ENCODE data around the gene IGF1R.

Gene IGF1R

DNA sequence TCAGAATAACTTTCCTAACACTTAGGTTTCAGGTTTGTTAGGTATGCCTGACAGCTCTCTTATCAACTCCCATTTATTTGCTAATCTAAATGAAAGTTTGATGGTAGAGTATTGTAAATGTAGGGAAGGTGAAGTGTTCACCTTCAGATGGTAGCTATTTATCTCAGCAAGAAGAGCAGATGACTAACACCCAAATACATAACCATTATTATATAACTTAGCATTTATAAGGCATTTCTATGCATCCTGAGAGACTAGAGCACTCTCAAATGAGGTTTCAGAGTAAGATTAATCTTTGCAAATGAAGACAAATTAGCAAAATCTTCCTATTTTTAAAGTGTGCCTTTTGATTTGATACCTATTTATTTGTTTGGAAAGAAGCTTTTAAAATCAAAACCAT is 143.8 kb downstream of the IGF1R start:
- no peak overlapping the region for H3K4me3 ChIP-seq (ENCODE audit: low read depth, low read length)

DNA sequence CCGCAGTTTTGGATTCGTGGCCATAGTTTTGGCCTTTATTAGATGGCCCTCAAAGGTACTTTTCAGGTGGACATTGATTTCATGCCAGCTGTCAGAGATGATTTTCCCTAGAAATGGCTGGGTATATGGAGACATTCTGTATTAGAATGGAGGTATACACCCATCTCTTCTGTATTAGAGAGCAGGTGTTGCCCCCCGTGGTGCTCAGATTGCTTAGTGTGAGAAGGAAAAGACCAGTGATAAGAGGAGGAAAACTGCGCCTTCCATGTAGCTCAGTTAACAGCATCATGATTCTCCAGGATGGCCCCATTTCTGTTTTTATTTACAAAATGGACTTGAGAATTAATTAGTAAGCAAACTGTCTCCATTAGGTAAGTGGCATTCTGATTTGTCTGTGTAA is 145.9 kb downstream of the IGF1R start:
- H3K4me3 ChIP-seq (ENCODE audit: low read depth, low read length) = no peak overlapping the region

DNA sequence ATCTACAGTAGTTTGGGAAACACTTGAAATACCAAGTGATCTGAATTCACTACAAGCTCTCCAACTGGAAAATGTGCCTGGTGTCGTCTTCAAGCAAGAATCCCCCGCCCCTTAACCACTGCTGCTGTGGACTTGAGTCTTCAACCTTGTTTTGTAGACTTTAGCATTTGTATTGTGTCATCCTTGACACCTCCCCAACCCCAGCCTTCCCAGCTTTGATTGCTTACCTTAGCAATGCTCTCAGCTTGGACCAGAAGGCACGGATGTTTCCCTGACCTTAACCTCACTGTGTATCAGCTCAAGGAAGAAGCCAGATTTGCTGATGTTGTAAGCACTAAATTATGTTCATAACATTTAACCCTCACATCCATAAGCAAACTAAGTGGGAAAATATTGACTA is 146.4 kb downstream of the IGF1R start:
- no peak overlapping the region for H3K4me3 ChIP-seq (ENCODE audit: low read depth, low read length)

DNA sequence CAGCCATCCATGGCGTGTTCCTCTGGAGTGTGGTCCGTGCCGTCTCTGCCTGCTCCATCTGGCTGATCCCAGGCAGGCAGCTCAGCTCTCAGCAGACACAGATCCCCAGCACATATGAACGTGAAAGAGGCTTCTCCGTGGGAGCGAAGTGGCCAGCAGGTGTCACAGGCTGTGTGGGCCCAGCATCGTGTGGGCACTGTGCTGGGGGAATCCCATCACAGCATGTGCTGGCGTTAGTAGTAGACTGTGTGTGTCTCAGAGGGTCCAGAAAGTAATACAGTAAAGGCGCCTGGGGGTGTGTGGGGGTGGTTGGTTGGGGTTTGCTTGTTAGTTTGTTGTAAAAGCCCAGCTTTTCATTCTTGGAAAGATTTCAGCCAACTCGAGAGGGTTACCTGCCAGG is 147.6 kb downstream of the IGF1R start:
- H3K4me3 ChIP-seq (ENCODE audit: low read depth, low read length) = no peak overlapping the region

DNA sequence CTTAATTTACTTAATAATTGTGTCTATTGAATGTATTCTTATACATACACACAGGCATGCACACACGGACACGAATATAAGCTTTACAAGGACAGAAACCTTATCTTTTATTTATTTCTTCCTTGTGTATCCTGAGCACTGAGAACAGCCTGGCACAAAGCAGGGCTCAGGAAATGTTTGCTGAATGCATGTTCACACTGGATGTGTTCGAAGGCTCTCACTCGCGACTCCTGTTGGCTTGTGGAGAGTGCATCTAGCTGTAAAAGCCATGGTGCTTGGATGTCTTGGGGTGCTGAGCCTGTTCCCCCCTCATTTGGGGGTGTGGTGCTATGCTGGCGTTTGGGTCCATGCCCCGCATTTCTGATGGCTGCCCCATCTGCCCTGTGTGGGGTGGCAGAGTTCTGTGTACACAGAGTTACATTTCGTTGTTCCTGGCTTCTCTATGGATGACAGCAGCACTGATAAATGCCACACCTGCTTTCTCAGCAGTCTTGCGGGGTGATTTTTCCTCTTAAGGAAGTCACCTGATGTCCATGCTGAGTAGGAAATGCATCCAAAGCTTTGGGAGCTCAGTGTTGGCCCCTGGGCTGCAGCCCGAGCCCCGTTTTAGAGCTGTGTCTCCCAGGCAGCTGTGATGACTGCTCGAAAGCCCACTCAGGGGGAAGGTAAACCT is 148.5 kb downstream of the IGF1R start:
- no peak overlapping the region for H3K4me3 ChIP-seq (ENCODE audit: low read depth, low read length)

DNA sequence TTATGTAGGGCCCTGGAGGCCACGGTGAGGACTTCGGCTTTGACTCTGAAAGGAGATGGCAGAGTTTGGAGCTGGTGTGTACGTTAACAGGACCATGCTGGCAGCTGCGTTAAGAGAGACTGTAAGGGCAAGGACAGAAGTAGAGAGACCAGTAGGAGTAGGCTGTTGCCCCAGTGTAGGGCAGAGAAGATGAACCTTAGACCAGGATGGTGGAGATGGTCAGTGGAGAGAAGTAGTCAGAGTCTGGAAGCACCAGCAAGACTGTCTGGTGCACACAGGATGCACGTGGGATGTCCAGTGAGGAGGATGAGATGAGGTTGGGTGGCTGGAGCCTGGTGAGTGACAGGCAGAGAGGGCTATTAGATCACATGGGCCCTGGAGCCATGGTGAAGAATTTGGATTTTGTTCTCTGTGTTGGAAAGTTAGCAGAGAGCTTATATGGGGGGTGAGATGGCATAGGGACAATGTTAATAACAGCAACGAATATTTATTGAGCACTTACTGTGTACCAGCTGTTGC is 150.1 kb downstream of the IGF1R start:
- no peak overlapping the region for H3K4me3 ChIP-seq (ENCODE audit: low read depth, low read length)

DNA sequence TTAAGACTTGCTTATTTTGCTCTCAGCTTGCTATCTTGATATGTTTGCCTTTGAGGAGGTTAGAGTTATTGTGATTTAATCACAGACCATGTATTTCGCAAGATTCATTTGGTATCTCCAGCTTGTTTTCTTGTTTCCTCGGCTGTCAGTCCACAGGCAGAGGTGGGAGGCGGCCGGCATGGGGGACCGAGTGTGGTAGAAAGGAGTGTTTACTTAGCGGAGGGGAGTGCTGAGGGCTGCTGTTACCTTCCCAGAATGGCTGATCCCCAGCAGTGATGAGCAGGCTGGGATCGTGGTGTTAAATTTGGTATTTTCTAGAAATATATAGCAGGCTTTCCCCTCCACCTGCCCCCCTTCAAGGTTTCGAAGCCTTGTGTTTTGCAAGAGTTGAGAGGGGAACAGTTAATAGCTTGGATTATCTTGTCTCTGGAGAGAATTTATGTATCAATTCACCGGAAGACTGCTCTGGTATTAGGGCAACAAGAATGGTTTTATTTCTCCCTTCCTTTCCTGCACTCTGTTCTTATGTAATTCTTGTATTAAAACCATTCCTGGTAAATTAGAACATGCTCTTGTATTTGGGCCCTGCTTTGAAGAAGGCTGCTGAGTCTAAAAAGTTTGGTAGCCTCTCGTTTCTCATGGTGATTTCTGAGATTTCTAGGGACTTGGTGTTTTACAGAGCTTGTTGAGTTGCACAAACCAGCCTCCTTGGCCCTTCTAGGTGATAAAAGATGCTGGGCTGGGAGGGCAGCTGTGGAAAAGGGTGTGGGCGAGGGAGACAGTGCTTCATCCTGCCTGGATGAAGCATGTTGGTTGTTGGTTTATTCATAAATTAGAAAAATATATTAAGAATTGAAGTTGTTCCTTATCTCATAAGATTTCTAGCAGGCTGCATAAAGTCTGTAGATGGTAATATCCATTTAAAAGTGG is 151.4 kb downstream of the IGF1R start:
- H3K4me3 ChIP-seq (ENCODE audit: low read depth, low read length) = no peak overlapping the region

DNA sequence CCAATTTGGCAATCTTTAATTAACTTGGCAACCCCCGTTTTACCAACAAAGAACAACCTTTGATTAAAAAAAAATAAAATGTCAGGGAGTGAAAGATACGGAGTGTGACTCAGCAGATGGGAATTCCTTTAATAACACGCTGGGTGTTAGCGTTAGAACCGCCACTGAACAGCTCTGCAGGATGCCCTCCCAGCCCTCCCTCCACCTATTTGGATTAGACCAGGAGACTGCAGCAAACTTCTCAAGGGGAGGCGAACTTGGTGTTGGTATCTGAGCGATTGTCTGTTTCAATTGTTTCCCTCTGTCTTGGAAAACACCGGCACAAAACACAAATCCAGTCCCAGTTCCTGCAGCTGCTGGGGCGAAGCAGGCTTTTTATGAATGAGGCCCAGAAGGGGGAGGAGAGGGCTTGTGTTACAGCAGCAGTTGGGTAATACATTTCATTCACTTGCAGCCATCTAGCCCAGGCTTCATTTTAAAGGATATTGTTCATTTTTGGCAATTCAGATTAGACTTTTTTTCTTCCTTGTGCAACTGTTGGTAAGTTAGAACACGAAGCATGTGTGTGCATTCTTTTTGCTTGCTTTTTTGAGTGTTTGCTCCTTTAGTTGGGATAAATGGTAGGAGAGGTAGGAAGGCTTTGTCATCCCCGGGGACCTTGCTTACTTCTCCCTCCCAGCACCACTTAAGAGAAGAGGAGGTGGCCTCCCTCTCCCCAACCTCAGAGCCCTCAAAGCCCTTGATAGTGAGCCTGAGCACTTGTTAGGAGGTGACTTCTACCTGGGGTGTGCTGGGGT is 152.3 kb downstream of the IGF1R start:
- no peak overlapping the region for H3K4me3 ChIP-seq (ENCODE audit: low read depth, low read length)

DNA sequence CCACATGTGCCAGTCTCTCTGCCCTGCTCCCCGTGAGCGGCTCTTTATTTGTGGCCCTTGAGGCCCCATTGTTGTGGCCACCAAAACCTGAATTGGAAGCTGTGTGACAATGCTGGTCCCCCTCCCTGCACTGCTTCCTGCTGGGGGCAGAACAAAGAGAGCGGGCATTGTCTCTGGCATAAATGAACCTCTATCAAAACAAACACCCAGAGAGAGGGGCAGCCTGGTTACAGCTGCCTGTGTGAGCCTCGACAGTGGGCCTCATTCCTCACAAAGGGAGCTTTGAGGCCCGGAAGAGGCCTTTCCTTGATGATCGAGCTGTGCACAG is 152.9 kb downstream of the IGF1R start:
- no peak overlapping the region for H3K4me3 ChIP-seq (ENCODE audit: low read depth, low read length)

DNA sequence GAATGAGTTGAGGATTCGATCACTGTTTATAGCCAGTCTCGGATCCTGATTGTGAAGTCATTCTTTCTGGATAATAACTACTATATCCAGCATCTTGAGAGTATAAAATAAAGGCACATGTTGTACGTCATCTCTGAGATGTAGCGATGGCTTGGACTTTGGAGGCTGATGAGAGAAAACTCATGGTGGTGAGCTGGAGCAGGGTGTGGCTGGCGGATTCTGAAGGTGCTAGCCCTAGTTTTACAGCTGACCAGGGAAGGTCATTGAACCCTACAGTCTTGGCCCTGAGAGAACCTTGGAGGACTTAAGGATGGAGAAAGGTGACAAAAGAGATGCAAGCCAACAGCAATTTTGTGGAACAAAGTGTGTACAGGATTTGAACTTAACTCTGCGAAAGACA is 153.8 kb downstream of the IGF1R start:
- H3K4me3 ChIP-seq (ENCODE audit: low read depth, low read length) = no peak overlapping the region

DNA sequence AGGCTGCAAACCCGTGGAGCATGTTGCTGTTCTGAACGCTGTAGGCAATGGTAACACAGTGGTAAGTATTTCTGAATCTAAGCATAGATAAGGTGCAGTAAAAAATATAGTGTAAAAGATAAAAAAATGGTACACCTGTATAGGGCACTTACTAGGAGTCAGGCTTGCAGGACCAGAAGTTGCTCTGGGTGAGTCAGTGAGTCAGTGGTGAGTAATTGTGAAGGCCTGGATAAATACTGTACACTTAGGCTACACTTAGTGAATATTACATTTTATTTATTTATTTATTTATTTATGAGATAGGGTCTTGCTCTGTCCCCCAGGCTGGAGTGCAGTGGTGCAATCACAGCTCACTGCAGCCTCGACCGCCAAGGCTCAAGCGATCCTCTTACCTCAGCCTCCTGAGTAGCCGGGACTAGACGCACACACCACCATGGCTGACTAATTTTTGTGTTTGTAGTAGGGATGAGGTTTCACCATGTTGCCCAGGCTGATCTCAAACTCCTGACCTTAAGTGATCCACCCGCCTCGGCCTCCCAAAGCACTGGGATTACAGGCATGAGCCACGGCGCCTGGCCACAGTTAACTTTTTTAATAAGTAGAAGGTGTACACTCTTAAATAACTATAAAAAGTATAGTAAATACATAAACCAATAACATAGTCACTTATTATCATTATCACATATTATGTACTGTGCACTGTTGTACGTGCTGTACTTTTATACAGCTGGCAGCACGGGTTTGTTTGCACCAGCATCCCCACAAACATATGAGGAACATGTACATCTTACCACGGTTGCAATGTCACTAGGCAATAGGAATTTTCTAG is 155.1 kb downstream of the IGF1R start:
- H3K4me3 ChIP-seq (ENCODE audit: low read depth, low read length) = no peak overlapping the region

DNA sequence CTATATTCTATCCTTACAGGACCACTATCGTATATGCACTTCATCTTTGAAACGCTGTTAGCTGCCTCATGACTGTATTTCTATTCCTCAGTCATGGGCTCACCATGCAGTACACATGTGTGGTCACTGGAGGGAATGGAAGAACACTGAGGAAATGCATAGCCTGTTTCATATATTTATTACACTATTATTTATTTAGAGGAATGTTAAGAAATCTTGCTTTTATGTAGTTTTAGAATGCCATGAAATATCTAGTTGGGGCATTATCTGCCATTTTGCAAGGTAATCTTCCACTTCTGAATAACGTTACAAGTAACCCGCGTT is 155.7 kb downstream of the IGF1R start:
- H3K4me3 ChIP-seq (ENCODE audit: low read depth, low read length) = no peak overlapping the region

DNA sequence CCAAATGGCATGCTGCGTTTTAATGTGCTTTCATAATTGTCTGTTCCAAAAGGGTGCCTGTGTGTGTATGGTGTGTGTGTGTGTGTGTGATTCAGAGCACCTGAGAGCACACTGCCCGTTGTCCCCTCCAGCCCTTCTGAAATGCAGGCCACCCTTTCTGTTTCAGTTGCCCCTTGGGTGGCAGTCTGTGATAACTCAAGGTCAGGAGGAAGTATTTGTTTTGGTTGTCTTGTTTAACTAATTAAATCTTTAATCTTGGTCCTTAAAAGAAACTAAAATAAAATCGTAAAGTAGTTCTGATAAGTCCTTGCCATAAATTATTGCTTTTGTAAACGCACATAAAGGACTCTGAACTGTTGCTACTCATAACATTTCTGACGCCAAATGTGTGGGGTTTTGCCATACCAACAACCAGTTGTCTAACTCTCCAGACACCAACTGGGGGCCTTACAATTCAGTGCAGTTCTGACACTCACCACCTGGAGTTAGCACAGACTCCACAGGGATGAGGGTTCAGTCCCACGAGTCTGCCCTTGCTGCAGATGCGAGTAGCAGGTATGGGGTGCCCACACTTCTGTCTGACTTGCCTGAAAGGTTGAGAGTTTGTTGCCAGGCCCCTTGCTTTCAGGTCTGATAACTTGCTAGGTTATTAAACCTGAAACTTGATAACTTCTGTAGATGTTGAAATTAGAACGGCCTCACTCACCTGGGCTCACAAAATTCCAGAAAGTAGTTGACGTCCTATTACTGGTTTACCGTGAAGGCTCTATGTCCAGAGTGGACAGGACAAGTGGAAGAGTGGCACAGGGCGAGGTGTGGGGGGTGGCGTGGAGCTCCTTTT is 157.3 kb downstream of the IGF1R start:
- no peak overlapping the region for H3K4me3 ChIP-seq (ENCODE audit: low read depth, low read length)

DNA sequence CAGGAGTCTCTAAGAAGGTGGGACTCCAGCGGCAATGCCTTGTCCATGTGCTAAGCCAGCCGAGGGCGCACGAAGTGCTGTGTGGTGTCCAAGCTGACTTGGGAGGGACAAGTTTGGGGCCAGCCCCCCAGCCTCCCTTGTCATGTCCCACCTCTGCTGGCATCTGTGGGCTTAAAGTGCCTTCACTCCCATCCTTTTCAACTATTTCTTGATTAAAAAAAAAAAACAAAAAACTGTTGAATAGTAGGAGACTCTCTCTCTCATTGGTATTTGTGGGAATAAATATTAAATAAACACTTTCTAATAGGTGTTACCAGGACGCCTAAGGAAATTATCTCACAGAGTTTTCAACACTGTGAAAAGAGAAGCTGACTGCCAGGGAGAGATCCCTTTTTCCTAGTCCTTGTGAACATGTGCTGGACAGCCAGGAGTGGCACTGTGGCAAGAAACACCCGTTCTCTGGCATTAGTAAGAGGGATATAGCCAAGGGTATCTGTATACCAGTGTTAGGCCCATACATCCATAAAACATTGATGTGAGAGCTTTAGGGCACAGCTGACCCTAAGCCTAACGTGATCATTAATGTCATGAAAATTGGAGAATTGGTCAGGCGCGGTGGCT is 158.0 kb downstream of the IGF1R start:
- no peak overlapping the region for H3K4me3 ChIP-seq (ENCODE audit: low read depth, low read length)

DNA sequence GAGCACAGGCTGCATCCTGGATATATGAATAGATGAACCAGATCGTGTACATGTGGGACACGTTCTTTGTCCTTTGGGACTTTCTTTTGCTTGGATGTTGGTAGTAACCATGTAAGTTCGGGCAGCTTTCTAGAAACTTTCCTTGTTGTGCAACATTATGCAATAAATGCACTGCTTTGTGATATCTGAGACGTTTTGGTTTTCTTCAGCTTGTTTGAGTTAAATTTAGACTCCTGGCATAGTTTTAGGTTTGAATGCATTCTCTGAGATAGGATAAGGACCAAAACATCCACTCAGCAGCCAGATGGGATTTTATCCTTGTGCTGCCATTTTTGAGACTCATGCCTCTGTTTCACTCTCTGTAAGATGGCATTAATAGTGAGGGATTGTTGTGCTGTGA is 158.9 kb downstream of the IGF1R start:
- no peak overlapping the region for H3K4me3 ChIP-seq (ENCODE audit: low read depth, low read length)

DNA sequence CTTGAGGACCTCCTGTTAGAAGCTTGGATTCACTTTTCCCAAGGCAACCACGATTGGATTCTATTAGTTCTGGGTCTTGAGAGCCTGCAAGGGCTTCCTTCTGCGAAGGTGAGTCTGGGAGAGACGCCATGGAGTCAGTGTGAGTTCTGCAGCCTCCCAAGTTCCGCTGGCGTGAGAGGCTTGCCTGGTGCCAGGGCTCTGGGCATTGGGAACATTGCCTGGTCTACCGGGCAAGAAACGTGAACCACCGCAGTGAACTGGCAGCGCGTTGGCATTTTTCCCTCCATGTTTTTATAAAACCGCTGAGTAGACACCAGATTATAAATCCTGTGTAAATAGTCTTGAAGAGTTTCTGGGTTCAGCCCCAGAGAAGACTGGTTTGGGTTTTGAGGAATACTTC is 160.9 kb downstream of the IGF1R start:
- no peak overlapping the region for H3K4me3 ChIP-seq (ENCODE audit: low read depth, low read length)

DNA sequence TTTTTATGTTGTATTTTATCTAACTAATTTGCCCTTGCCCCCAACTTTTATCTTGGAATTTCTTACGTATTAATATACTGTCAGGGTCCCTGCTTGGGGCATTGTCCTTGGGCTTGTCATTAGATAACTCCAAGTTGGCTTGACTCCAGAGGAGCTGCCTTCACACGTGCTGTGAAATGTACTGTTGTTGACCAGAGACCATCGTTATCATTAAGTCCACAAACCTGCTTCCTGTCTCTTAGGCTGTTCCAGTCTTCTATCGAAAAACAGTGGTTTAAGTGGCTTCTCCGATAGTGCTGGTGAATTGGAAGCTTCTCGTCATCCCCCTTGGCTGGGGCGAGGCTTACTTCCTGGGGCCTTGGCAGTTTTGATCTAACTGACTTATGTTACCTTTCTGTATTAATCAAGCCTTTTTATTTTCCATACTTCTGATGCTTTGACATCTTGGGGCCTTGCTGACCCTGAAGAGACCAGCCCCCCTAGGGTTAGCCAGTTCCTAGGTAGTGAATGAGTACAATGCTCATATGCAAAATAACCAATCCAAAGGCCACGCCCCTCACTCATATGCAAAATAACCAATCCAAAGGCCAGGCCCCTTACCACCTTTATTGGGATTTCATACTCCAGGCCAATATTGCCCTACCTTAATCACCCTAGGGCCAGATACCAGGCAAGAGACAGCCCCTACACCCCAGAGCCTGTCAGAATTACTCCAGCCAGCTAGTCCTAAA is 164.5 kb downstream of the IGF1R start:
- H3K4me3 ChIP-seq (ENCODE audit: low read depth, low read length) = no peak overlapping the region

DNA sequence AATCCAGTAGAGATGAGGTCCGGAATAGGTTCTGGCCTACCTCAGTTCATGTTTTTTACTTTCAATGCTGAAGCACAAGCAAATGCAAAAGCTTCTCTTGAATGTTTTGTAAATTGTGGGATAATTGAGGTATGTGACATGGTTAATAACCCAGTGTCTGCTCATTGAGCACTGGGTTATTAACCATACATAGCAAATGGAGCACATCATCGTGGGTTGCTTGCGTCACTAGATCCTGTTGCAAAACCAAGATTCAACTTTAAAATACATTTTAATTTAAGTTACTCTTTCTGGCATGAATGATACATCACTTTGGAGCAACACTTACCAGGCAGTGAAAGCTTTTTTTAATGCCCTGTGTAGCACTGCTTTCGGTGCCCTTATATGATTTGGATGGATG is 165.6 kb downstream of the IGF1R start:
- no peak overlapping the region for H3K4me3 ChIP-seq (ENCODE audit: low read depth, low read length)

DNA sequence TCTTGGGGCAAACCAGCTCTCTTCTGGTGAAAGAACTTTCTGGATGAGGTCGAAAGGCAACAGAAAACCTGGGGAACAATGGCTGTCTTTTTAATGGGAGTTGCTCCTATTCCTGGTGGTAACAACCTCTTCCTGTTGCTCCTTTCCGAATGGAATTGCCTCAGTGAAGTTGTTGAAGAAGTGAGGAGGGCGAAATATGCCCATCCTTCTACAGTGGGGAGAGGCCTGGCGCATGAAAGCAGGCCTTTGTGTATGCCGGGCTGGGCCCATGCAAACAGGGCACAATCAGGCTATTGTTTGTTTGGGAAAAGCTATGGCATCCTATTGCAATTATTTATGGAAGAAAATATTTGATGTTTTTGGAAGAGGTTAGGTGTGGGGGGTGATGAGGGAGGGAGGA is 166.9 kb downstream of the IGF1R start:
- H3K4me3 ChIP-seq (ENCODE audit: low read depth, low read length) = no peak overlapping the region
